GM18517 (cell line): Measurements from ENCODE around the gene MARK1.

Source experiments
- ATAC-seq: cut with Tn5 transposase; IDR thresholded peaks from one replicate; pipeline ENCODE4 v1.9.1; 2021; ENCODE audit warnings: mild to moderate bottlenecking, moderate library complexity; ENCODE audit not compliant: unreplicated experiment

Gene MARK1

DNA sequence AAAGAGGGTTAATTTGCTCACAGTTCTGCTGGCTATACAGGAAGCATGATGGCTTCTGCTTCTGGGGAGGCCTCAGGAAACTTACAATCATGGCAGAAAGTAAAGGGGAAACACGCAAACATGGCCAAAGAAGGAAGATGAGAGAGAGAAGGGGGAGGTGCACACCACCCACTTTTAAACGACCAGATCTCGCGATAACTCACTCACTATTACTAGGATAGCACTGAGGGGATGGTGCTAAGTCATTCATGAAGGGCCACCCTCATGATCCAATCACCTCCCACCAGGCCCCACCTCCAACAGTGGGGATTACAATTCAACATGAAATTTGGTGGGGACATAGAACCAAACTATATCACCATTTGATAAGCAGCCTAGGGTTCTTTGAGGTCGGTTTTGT, 159.9 kb downstream of the MARK1 start:
- no peak for ATAC-seq

DNA sequence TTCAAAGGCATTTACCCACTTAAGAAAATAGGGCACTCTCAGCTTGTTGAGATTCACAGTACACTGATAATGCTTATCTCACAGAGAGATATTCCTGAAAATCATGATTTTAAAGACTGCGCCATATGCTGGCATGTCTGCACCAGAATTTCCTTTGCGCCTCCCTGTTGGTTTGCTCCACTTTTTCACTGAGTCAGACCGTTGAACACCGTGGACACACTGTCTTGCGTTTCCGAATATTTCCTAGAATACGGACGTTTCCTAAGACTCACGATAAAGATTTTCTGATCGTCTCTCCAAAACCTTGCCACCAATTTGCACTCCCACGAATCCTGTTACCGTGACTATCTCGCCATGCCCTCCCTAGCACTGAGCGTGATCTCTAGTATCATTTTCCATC, 161.7 kb downstream of the MARK1 start:
- ATAC-seq = no peak

GRCh38 chr1:220690140-220691052, 162.5 kb downstream of the MARK1 start, which contains the start of gene C1orf115:
TSS of gene C1orf115 (plus strand) at chr1:220690363. CDS start at chr1:220690403, 40 bp downstream.
- peak; percentile 97 for ATAC-seq

GRCh38 chr1:220691053-220691684, 163.2 kb downstream of the MARK1 start:
- no peak for ATAC-seq

GRCh38 chr1:220692436-220693228, 164.7 kb downstream of the MARK1 start:
- ATAC-seq = no peak

DNA sequence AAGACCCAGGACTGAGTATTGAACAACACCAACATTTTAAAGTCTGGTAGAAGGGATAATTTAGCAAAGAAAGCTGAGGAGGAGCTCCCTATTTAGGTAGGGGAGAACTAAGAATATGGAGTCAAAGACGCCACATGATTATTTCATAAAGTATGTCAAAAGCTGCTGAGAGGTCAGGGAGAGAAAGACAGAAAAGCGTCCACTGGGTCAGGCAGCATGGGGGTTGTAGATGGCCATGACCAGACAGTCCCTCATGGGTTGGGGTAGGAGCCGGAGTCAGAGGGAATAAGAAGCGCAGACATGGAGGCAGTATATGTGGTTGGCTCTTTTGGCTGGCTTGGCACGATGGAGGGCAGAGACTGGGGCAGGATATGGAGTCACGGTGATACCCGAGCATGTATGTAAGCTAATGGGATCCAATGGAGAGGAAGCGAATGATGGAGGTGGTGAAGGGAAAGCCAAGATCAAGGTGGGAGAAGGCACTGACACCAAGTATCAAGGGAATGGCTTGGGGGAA, 167.0 kb downstream of the MARK1 start:
- ATAC-seq = no peak

DNA sequence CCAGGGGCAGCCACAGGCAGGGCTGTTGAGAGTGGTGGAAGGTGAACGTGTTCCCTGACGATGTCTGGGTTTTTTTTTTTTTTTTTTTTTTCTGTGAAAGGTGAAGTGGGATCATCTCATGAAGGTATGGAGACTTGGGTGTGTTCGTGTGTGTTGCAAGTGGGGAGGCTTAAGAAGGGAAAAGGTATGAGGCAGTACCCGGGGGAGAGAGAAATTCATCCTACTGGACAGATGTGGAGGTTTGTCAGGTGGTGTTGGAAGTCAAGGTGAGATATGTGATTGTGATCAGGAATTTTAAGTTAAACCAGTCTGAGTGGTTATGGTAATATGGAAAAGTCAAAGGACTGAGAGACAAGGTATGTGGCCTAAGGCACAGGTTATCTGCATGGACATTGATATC, 167.5 kb downstream of the MARK1 start:
- ATAC-seq = no peak

- ATAC-seq = no peak
Observed at GRCh38 chr1:220696226-220696862, 168.4 kb downstream of the MARK1 start.

- ATAC-seq = no peak
Observed at GRCh38 chr1:220696863-220697231, 168.9 kb downstream of the MARK1 start.

DNA sequence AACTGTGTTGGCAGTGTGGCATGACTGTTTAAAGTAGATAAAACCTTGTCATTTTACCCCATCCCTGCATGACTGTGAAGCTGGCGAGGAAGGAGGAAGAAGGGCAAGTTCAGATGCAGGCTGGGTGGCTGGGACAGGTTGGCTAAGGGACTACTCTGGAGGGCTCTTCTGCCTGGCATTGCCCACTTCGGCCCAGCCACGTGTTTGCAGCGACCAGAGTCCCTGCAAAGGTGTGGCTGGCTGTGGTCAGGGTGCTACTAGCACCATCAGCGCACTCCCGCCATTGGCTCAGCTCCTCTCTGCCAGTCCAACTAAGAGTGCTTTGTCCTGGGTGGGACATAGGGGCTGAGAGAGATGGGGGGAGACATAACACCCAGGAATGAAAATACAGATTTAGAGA, 169.4 kb downstream of the MARK1 start:
- ATAC-seq = no peak

DNA sequence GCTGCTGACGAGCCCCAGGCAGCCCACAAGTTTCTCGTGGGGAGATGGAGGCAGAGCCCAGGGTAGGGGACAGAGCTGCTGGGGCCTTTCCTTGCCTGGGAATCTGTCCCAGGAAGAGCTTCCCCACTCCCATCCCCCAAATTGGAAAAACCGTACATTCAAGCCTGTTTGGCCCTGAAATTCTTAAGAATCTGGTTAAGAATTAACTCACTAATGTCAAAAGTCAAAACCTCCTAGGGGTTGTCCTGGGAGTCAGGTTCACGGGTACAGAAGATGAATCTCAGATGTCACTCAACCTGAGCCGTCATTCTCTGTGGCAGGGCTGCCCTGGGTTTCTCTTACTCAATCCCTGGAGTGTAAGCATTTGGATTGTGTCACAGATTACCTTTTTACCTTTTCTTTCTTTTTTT, 170.7 kb downstream of the MARK1 start:
- no peak for ATAC-seq

- ATAC-seq = no peak
Observed at GRCh38 chr1:220699044-220699443, 171.1 kb downstream of the MARK1 start.

- ATAC-seq = no peak
Observed at GRCh38 chr1:220700556-220701179, 172.7 kb downstream of the MARK1 start.

GRCh38 chr1:220701974-220702373, 174.0 kb downstream of the MARK1 start:
- ATAC-seq = no peak

DNA sequence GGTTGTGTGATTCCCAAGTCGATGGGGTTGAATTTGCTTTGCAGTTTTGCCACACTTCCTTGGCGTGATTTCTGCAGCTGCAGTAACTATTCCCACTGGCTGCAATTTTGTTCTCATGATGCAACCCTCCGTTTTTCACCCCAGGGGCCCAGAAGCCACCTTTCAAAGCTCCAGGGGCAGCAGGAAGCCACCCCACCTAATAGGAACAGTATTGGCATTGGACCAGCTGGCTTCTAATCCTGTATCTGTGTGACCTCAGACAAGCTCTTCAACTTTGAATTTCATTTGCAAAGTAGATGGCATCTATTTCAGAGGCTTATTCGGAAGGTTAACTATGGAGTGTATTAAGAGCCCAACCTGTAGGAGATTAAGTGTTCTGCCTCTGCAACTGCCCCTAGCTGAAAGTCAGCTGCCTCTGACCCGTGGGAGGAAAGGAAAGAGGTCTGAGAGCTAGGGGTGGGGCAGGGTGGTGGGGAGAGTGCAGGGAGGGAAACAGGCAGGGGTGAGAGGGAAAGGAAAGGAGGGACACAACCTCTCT, 174.9 kb downstream of the MARK1 start:
- ATAC-seq = no peak

- no peak for ATAC-seq
Observed at GRCh38 chr1:220703305-220703704, 175.4 kb downstream of the MARK1 start.

- ATAC-seq = no peak
Observed at GRCh38 chr1:220705782-220706181, 177.8 kb downstream of the MARK1 start.

GRCh38 chr1:220706480-220706879, 178.5 kb downstream of the MARK1 start:
- ATAC-seq = no peak

- ATAC-seq = no peak
Observed at GRCh38 chr1:220707160-220707559, 179.2 kb downstream of the MARK1 start.

DNA sequence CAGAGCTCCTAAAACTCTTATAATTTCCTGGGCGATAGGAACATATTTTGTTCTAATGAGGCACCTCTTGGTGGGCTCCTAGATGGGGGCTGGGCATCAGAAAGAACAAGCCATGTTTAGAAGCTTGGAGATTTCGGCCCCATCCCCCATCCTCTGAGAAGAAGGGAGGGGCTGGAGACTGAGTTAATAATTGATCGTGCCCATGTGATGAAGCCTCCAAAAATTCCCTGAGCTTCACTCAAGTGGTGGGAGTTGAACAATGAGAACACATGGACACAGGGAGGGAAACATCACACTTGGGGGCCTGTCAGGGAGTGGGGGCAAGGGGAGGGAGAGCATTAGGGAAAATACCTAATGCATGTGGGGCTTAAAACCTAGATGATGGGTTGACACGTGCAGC, 180.3 kb downstream of the MARK1 start:
- no peak for ATAC-seq
